Activated CD4-positive, alpha-beta T cell treated with anti-CD3 and anti-CD28 coated beads, Interleukin-2, Interleukin-4, amounts not matched to agents 100 ng/mL and 50 ng/mL, durations not matched to agents 16 hours and 8 hours (primary cell): ENCODE data around the gene EGLN2.
"Not testable (repeated sequence)": the region's sequence is repeated elsewhere in the genome, so short reads cannot be mapped to it uniquely, and the experiment has no call there.

ENCODE experiments used
- DNase-seq: peaks from one replicate; pipeline ENCODE4 v3.0.0-alpha.2; 2020; ENCODE audit warnings: low spot score

Gene EGLN2

DNA sequence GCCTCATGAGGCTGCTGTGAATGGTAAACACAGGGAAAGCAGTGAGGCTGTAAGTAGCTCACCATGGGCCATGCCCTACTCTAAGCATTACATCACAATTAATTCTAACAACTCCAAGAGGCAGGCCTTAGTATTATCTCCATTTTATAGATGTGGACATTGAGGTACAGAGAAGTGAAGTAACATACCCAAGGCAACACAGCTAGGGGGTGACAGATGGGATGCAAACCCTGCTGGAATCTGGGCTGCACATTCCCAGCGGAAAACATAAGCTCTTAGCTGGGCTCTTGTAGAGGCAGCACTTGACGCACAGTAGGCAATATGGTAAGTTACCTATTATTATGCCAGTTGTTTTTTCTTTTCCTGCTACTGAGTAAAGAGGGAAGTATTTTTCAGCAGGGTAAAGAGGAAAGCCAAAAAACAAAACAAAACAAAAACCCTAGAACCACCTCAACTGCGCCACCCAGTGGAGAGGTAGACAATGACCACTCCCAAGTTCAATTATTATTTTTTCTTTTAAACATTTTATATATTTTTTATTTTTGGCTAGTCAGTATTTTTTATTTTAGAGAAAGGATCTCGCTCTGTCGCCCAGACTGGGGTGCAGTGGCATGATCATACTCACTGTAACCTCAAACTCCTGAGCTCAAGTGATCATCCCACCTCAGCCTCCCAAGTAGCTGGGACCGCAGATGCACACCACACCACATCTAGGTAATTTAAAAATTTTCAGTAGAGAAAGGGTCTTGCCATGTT lies 20.7 kb downstream of the EGLN2 start:
- peak; percentile 49 for DNase-seq

- no peak for DNase-seq
Observed at GRCh38 chr19:40822161-40822560, 23.2 kb downstream of the EGLN2 start.

DNA sequence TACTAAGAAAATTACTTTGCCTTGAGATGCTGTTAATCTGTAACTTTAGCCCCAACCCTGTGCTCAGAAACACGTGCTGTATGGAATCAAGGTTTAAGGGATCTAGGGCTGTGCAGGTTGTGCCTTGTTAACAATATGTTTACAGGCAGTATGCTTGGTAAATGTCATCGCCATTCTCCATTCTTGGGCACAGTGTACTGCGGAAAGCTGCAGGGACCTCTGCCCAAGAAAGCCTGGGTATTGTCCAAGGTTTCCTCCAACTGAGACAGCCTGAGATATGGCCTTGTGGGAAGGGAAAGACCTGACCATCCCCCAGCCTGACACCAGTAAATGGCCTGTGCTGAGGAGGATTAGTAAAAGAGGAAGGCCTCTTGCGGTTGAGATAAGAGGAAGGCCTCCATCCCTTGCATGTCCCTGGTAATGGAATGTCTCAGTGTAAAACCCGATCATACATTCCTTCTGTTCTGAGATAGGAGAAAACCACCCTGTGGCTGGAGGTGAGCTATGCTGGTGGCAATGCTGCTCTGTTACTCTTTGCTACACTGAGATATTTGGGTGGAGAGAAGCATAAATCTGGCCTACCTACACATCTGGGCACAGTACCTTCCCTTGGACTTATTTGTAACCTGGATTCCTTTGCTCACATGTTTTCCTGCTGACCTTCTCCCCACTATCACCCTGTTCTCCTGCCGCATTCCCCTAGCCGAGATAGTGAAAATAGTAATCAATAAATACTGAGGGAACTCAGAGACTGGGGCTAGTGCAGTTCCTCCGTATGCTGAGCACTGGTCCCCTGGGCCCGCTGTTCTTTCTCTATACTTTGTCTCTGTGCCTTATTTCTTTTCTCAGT lies 23.9 kb downstream of the EGLN2 start:
- not testable (repeated sequence) for DNase-seq

DNA sequence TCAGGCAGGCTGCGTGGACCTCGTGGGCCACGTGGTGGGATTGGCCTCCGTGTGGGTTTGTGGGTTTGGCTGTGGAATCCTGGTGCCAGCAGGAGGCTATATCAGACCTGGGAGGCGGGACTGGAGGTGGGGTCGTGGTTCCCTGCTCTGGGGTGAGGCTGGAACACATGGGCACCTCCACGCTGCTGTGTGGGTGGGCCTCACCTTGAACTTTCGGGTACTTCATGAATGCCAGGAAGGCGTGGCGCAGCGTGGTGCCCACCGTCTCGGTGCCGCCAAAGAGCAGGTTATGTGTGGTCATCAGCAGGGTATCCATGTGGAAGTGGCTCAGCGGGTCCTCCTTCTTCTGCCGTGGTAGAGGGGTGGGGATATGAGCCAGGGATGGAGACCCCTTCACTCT lies 25.9 kb downstream of the EGLN2 start:
- not testable (repeated sequence) for DNase-seq

DNA sequence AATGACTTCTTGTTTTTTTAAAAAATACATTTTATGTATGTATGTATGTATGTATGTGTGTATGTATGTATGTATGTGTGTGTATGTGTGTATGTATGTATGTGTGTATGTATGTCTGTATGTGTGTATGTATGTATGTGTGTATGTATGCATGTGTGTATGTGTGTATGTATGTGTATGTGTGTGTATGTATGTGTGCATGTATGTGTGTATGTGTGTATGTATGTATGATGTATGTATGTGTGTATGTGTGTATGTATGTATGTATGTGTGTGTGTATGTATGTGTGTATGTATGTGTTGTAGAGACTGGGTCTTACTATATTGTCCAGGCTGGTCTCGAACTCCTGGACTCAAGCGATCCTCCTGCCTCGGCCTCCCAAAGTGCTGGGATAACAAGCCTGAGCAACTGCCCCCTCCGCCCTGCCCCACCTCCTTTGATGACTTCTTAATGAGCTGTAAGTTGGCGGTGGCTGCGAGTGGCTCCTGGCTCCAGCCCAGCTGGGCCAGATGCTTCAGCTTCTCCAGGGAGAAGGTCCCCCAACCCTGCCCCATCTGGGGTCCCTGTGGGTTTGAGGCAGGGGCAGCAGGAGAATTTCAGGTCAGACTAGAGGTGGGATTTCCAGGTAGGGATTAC lies 26.6 kb downstream of the EGLN2 start:
- DNase-seq, result not testable (repeated sequence)

DNA sequence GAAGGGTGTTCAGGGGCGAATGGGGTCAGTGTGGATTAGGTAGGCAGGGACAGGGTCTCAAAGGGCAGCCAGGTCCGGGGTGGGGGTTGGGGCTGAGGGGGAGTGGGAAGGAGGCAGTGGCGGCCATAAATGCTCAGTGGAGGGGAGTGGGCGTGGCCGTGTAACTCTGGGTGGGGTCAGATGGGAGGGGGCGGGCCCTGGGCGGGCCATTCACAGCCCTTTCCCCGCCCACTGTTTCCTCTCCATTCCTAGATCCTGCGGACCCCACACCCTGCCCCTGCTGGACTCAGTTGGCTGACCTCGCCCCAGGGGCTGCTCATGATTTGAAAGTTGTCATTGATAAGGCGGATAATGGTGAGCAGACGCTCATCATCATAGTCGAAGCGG lies 27.3 kb downstream of the EGLN2 start:
- DNase-seq, result not testable (repeated sequence)

DNA sequence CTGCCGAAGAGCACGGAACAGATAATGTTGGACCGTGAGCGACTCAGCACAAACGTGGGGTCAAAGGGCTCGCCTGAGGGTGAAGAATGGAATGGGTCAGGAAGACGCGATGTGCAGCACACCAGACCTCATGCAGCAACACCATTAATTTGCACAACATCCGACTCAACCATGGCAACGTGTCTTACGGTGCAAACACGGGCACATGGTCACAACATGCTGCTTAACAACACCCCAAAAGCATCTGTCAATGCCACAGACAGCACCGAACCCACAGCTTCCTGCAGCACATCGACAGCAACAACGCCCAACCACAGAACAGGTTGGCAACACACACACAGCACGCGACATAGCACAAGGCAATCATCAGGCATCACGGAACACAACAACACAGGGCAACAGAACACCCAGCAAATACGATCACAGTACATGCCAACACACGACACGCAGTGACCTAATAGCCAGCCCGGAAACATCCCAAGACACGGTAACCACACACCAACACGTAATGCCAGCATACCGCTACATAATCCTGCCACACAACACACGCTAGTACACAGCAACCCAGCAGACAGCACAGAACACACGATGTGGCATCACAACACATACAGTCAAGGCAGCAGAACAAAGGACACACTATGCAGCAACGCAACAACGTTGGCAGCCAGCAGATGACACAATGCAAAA lies 27.9 kb downstream of the EGLN2 start:
- not testable (repeated sequence) for DNase-seq

DNA sequence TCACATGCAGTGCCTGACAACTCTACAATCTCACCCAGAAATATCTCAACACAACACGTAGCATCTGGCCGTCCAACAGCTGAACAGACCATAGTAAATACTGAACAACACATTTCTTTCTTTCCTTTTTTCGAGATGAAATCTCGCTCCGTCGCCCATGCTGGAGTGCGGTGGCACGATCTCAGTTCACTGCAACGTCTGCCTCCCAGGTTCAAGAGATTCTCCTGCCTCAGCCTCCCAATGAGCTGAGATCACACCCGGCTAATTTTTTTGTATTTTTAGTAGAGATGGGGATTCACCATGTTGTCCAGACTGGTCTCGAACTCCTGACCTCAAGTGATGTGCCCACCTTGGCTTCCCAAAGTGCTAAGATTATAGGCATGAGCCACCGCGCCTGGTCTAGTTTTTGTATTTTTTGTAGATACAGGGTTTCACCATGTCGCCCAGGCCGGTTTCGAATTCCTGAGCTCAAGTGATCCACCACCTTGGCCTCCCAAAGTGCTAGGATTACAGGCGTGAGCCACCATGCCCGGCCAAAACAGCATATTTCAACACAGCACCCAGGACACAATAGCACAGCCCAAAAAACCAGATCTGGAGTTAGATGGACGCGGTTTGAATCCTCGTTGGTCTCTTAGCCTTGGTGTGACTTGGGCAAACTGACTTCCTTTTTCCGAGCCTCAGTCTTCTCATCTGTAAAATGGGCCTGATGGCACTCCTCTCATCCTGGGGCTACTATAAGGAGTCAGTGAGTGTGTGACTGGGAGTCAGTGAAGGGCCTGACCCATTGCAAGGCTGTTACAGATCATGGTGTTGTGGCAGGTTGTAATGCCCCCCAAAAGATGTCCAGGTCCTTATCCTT lies 28.6 kb downstream of the EGLN2 start:
- DNase-seq, result no peak

DNA sequence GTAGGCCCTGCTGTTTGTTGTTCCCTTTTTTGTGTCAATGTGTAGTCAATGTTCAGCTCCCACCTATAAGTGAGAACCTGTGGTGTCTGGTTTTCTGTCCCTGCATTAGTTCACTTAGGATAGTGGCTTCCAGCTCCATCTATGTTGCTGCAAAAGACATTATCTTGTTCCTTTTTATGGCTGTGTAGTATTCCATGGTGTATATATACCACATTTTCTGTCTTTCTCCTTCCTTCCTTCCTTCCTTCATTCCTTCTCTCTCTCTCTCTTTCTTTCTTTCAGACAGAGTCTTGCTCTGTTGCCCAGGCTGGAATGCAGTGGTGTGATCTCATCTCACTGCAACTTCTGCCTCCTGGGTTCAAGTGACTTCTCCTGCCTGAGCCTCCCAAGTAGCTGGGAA lies 30.2 kb downstream of the EGLN2 start:
- no peak for DNase-seq

- DNase-seq, result not testable (repeated sequence)
Observed at GRCh38 chr19:40830741-40831140, 31.8 kb downstream of the EGLN2 start.

DNA sequence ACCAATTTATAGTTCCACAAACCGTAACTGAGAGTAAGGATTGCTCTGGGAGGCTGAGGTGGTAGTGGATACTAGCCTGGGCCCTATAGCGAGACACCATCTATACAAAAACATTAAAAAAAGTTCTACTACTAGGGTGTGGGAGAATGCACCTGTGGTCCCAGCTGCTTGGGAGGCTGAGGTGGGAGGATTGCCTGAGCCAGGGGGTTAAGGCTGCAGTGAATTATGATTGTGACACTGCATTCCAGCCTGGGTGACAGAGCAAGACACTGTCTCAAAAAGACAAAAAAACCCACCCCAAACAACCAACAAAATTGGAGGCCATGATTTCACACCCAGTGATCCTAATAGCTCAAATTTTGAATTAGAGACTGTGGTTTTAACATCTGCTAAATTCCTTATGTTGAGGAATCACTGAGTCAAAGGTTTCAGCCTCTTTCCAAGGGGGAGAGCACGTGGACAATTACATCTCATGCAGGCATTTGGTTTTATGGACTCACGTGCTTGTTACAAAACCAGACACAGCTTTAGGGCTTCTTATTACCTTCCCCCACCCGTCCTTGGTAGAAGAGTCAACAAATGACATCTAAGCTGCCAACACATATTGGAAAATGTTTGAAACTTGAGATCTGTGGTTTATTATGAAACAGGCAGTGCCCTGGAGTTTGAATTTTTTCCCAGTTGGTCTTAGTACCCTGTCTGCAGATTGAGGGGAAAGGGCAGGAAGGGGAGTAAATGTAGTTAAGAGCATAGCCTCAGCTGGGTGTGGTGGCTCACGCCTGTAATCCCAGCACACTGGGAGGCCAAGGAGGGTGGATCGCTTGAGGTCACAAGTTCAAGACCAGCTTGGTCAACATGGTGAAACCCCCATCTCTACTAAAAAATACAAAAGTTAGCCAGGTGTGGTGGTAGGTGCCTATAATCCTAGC lies 32.8 kb downstream of the EGLN2 start:
- no peak for DNase-seq

DNA sequence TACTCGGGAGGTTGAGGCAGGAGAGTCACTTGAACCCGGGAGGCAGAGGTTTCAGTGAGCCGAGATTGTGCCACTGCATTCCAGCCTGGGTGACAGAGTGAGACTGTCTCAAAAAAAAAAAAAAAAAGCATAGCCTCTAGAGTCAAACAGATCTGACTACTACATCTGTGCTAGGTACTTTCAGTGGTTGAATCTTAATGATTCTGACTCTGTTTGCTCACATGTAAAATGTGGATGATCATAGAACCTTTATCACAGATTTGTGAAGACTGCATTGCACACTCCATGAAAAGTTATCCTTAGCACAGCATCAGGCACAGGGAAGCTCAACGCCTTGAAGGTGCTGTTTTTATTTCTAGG lies 33.4 kb downstream of the EGLN2 start:
- not testable (repeated sequence) for DNase-seq

DNA sequence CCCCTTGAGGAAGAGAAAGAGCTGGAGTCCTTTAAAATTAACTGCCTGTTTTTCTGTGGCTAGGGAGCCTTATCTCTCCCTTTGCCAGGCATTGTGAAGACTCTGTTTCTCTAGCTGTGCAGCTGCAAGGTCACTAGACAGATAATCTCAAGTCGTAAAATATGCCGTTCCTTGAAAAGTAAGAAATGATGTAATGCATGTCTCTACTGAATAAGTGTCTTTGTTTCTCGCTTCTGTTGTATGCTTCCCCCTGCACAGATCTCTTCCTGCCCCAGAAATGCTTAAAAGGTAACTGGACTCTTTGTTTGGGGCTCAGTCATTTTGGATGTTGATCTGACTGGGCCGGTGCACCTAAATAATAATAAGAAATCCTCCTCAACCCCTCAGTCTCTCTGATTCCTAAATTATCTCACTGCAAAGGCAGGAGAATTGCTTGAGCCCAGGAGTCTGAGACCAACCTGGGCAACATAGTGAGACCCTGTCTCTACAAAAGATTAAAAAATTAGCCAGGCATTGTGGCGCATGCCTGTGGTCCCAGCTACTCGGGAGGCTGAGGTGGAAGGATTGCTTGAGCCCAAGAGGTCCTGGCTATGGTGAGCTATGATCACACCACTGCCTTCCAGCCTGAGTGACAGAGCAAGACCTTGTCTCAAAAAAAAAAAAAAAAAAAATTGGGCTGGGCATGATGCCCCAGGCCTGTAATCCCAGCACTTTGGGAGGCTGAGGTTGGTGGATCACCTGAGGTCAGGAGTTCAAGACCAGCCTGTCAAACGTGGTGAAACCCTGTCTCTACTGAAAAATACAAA lies 34.9 kb downstream of the EGLN2 start:
- DNase-seq, result not testable (repeated sequence)

GRCh38 chr19:40836754-40837429 lies 37.9 kb downstream of the EGLN2 start:
- no peak for DNase-seq

GRCh38 chr19:40838477-40838876 lies 39.5 kb downstream of the EGLN2 start:
- not testable (repeated sequence) for DNase-seq

DNA sequence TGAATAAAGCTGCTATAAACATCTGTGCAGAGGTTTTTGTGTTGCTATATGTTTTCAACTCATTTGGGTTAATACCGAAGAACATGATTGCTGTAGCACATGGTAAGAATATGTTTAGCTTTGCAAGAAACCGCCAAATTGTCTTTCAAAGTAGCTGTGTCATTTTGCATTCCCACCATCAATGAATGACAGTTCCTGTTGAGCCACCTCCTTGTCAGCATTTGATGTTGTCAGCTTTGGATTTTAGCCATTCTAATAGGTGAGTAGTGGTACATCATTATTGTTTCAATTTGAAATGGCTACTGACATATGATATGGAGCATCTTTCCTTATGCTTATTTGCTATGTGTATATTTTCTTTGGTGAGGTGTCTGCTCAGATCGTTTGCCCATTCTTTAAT lies 43.0 kb downstream of the EGLN2 start:
- not testable (repeated sequence) for DNase-seq

DNA sequence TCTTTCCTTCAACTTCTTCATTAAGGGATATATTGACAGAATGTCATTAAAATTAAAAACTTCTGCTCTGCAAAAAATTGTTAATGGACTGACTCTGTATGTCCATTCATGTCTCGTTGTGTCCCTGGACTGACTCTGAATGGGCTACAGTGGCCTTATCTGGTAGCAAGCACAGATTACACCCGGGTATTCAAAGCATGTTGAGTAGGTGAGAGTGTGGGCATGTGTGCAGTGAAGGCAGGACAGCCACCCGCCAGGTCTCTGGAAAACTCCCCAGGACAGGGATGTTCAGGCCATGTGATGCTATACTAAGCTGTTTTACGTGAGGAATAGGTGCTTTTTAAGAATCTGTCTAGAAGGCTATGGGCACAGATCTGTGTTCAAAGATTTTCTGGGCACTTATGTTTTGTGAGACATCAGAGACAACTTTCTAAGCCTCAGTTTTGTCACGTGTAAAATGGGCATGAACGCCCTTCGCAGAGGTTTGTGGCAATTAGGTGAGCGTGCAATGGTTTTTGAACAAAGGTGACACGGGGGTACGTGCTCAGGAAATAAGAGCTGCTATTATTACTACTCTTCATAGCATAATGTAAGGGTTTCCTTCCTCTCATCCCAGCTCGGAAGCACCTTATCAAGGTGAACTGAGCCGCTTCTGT lies 44.1 kb downstream of the EGLN2 start:
- DNase-seq, result not testable (repeated sequence)

DNA sequence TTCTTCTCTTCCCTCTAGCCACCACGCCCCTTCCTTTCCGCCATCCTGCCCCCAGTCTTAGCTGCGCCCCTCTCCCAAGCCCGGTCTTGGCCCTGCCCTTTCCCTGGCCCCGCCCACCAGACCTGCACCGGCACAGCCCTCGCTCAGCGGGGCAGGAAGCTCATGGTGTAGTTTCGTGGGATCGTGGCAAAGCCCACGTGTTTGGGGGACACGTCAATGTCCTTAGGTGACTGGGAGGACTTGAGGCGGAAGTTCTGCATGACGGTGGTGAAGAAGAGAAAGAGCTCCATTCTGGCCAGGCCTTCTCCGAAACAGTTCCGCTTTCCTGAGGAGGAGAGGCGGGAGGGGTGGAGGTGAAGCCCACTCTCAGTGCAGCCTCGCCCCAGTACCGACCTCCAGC lies 44.7 kb downstream of the EGLN2 start:
- DNase-seq, result peak; percentile 44
